Activated T-helper 9 cell treated with anti-CD3 and anti-CD28 coated beads, Interleukin-2, amount 50 U/mL, for 16 hours (primary cell): Measurements from ENCODE around the gene BCL2L13.
"Not testable (repeated sequence)": the region's sequence is repeated elsewhere in the genome, so short reads cannot be mapped to it uniquely, and the experiment has no call there.

Source experiments
- DNase-seq: peaks from one replicate; pipeline ENCODE4 v3.0.0-alpha.2; 2020; ENCODE audit warnings: low read depth

The BCL2L13 gene

GRCh38 chr22:17761138-17761488 is 122.6 kb downstream of the BCL2L13 start:
- DNase-seq, result no peak

- DNase-seq, result not testable (repeated sequence)
Observed at GRCh38 chr22:17763442-17763841, 124.9 kb downstream of the BCL2L13 start.

GRCh38 chr22:17764036-17764435 is 125.5 kb downstream of the BCL2L13 start:
- no peak for DNase-seq

GRCh38 chr22:17764852-17765251 is 126.3 kb downstream of the BCL2L13 start:
- DNase-seq, result not testable (repeated sequence)

GRCh38 chr22:17767233-17768065 is 128.9 kb downstream of the BCL2L13 start:
- peak; percentile 39 for DNase-seq

- no peak for DNase-seq
Observed at GRCh38 chr22:17769013-17769715, 130.6 kb downstream of the BCL2L13 start.

- no peak for DNase-seq
Observed at GRCh38 chr22:17769716-17770082, 131.1 kb downstream of the BCL2L13 start.

GRCh38 chr22:17770180-17771077 is 131.9 kb downstream of the BCL2L13 start:
- DNase-seq, result no peak

- no peak for DNase-seq
Observed at GRCh38 chr22:17772249-17772957, 133.8 kb downstream of the BCL2L13 start.

GRCh38 chr22:17772958-17773605 is 134.5 kb downstream of the BCL2L13 start:
- no peak for DNase-seq

- DNase-seq, result peak; percentile 62
Observed at GRCh38 chr22:17773606-17774205, 135.1 kb downstream of the BCL2L13 start.

GRCh38 chr22:17774206-17774925 is 135.8 kb downstream of the BCL2L13 start, which contains the start of gene BID:
TSS of gene BID (minus strand) at chr22:17774469. CDS start at chr22:17750116, 24,353 bp downstream.
- no peak for DNase-seq

GRCh38 chr22:17774926-17775685 is 136.5 kb downstream of the BCL2L13 start:
- DNase-seq, result no peak

- no peak for DNase-seq
Observed at GRCh38 chr22:17775781-17776465, 137.4 kb downstream of the BCL2L13 start.

- DNase-seq, result peak; percentile 53
Observed at GRCh38 chr22:17777005-17777716, 138.6 kb downstream of the BCL2L13 start.

GRCh38 chr22:17777717-17778044 is 139.1 kb downstream of the BCL2L13 start:
- DNase-seq, result no peak

- DNase-seq, result no peak
Observed at GRCh38 chr22:17778412-17778976, 139.9 kb downstream of the BCL2L13 start.
